OCI-LY7 (cell line): ENCODE results near the gene FEM1A. TPM values are rescaled to one million over a fixed set of nuclear protein-coding genes. Genes with fewer than 3 reads are reported as not detected.

Experiments used
- BruUV-seq: library from RNA; stranded (reverse); fragments of 400-500 nt; replicated peaks from 2 replicates; lab custom pipeline; 2021; lab: Mats Ljungman, UMichigan
- CTCF ChIA-PET: fragments of 300-600 bp; sonication (Branson Sonifier 250); formaldehyde crosslinking; loops from one replicate; lab custom pipeline; 2022; ENCODE audit warnings: antibody characterized with exemption; ENCODE audit not compliant: unreplicated experiment; lab: Charles Lee
- POLR2A ChIA-PET: fragments of 300-600 bp; sonication (Branson Sonifier 250); formaldehyde crosslinking; loops from one replicate; lab custom pipeline; 2022; ENCODE audit warnings: antibody characterized with exemption; lab: Charles Lee
- DNase-seq: peaks from one replicate; pipeline ENCODE4 v3.0.0-alpha.2; 2015; ENCODE audit warnings: low spot score
- H2AFZ ChIP-seq: fragments of 200-600 bp; sonication (generic), shearing (Covaris generic); 2 replicates; pipeline ENCODE4 v1.6.1; 2014; ENCODE audit warnings: mild to moderate bottlenecking, antibody characterized with exemption, low read length, moderate library complexity
- H3K27ac ChIP-seq: fragments of 200-600 bp; sonication (generic); 2 replicates; pipeline ENCODE4 v1.5.1; 2014; ENCODE audit warnings: mixed run types, low read depth, mild to moderate bottlenecking, moderate library complexity, low read length, inconsistent platforms; ENCODE audit not compliant: poor library complexity, severe bottlenecking
- H3K36me3 ChIP-seq: fragments of 200-600 bp; sonication (generic); 2 replicates; pipeline ENCODE4 v1.6.1; 2014; ENCODE audit warnings: mild to moderate bottlenecking, antibody characterized with exemption, low read length, moderate library complexity, mixed read lengths; ENCODE audit not compliant: insufficient read depth
- H3K4me1 ChIP-seq: fragments of 200-600 bp; sonication (generic); 2 replicates; pipeline ENCODE4 v1.5.1; 2014; ENCODE audit warnings: mild to moderate bottlenecking, low read length; ENCODE audit not compliant: insufficient read depth, poor library complexity, severe bottlenecking
- H3K4me2 ChIP-seq: fragments of 200-600 bp; sonication (generic); 2 replicates; pipeline ENCODE4 v1.6.1; 2014; ENCODE audit warnings: mild to moderate bottlenecking, low read length
- H3K4me3 ChIP-seq: fragments of 200-600 bp; sonication (generic); 2 replicates; pipeline ENCODE4 v1.5.1; 2014; ENCODE audit warnings: mild to moderate bottlenecking, low read depth, low read length; ENCODE audit not compliant: poor library complexity, severe bottlenecking
- H3K79me2 ChIP-seq: fragments of 200-600 bp; sonication (generic); 2 replicates; pipeline ENCODE4 v1.6.1; 2016; ENCODE audit warnings: low read depth, mild to moderate bottlenecking, low read length, moderate library complexity, mixed read lengths; ENCODE audit not compliant: insufficient read depth
- H3K9me2 ChIP-seq: fragments of 200-600 bp; sonication (generic); 2 replicates; pipeline ENCODE4 v1.6.1; 2016; ENCODE audit warnings: mild to moderate bottlenecking, low read length, mixed read lengths; ENCODE audit not compliant: insufficient read depth
- H3K9me3 ChIP-seq: fragments of 200-600 bp; sonication (generic); 2 replicates; pipeline ENCODE4 v1.6.1; 2014; ENCODE audit warnings: mild to moderate bottlenecking, mixed run types, low read length, mixed read lengths
- H4K20me1 ChIP-seq: fragments of 200-600 bp; sonication (generic); 2 replicates; pipeline ENCODE4 v1.6.1; 2014; ENCODE audit warnings: mild to moderate bottlenecking, antibody characterized with exemption, low read length, moderate library complexity, mixed read lengths; ENCODE audit not compliant: insufficient read depth
- EZH2phosphoT487 ChIP-seq: fragments of 200-600 bp; sonication (generic); IDR thresholded peaks from 2 replicates; pipeline ENCODE4 v1.6.1; 2018; ENCODE audit warnings: low read depth, borderline replicate concordance, mild to moderate bottlenecking, mixed run types, antibody characterized with exemption, low read length, moderate library complexity, mixed read lengths
- intact Hi-C: fragments of 100-400 bp; cut with micrococcal nuclease; formaldehyde crosslinking; loops from one replicate; pipeline ENCODE4 v1.10.0; 2022; ENCODE audit not compliant: unreplicated experiment
- total RNA-seq, 2 experiments: library from RNA; depleted of rRNA in 1 of 2; stranded (reverse); fragments of >200 nt in 1 of 2; shearing (Covaris generic) in 1 of 2; gene quantifications; 2 replicates each; pipeline ENCODE4 v1.2.3, GENCODE V29; 2014 to 2022
- TF ChIP-seq, protein P1 (sequence below): fragments of 200-600 bp; sonication (generic); conservative IDR thresholded peaks from 2 replicates; pipeline ENCODE4 v1.5.1; 2014; ENCODE audit warnings: mild to moderate bottlenecking, antibody characterized with exemption, low read length, moderate library complexity, mixed read lengths

FEM1A gene
- total RNA-seq, 2 experiments from 2014 or later, result 15.8 to 17.5 TPM

DNA sequence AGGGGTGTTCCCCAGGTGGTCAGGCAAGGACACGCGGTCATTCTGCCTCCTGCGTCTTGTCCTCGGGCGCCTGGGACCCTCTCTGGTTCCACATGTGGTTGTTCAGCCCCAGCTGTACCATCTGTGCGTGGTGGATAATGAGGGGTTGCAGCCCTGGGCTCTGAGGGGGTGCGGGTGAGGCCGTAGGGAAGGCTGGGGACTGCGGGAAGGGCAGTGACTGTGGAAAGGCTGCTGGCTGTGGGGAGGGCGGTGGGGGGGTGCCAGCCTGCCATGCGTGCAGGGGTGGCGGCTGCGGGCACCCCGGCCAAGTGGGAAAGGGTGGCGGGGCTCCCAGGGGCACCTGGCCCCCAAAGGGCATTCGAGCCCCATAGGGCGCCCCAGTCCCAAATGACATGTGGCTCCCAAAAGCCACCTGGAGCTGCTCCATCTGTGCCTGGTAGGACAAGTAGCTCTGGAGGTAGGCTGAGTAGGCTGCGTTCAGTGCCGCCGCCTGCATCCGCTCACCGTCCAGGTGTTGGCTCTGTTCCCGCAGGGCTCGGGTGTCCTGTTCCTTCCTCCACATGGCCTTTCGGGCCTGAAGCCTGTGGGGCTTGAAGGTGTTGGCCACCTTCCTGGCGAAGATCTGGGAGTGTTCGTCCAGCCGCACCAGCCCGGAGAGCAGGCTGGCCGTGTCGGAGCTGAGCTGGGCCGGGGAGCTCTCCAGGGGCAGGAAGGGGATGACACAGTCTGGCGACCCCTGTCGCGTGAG is 24.8 kb downstream of the FEM1A start:
- H3K9me2 ChIP-seq, result no peaks in the 10 kb centered on the region
- intact Hi-C loops, result no loop called here
- ChIA-PET CTCF (no interaction called here), POLR2A (no interaction called here)
- H3K36me3 ChIP-seq, result peaks cover 58% of the 10 kb centered on the region
- DNase-seq, result no peak
- peaks cover 8% of the 10 kb centered on the region; the same call in 1 of the 2 replicates for H3K79me2 ChIP-seq
- BruUV-seq, result TSS peak; percentile 58
- H3K9me3 ChIP-seq, result no peaks in the 10 kb centered on the region
- H3K4me1 ChIP-seq, result peaks cover 18% of the 10 kb centered on the region
- H2AFZ ChIP-seq, result peak overlapping the region; percentile 42; the same call in 1 of the 2 replicates
- no peak overlapping the region for H3K4me3 ChIP-seq
- H3K27ac ChIP-seq, result no peak overlapping the region
- H3K4me2 ChIP-seq, result peak overlapping the region; percentile 6; the same call in 1 of the 2 replicates
- TF ChIP-seq, protein P1, sequence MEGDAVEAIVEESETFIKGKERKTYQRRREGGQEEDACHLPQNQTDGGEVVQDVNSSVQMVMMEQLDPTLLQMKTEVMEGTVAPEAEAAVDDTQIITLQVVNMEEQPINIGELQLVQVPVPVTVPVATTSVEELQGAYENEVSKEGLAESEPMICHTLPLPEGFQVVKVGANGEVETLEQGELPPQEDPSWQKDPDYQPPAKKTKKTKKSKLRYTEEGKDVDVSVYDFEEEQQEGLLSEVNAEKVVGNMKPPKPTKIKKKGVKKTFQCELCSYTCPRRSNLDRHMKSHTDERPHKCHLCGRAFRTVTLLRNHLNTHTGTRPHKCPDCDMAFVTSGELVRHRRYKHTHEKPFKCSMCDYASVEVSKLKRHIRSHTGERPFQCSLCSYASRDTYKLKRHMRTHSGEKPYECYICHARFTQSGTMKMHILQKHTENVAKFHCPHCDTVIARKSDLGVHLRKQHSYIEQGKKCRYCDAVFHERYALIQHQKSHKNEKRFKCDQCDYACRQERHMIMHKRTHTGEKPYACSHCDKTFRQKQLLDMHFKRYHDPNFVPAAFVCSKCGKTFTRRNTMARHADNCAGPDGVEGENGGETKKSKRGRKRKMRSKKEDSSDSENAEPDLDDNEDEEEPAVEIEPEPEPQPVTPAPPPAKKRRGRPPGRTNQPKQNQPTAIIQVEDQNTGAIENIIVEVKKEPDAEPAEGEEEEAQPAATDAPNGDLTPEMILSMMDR, result no peak
- TF ChIP-seq EZH2phosphoT487, result no peak
- no peaks in the 10 kb centered on the region for H4K20me1 ChIP-seq

DNA sequence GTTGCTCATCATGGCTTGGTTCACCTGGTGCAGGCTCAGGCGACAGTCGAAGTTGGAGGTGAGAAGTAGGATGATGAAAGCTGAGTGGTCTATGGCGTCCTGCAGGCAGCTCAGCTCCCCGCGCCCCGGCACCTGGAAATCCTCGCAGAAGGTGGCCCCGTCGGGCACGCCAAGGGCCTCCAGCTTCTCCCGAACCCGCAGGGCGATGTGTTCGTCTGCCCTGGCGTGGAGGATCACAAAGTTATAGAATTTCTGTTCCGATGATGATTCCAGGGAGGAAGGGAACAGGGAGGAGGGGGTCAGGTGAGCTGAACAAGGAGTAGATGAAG is 25.4 kb downstream of the FEM1A start:
- H3K4me3 ChIP-seq, result no peak overlapping the region
- intact Hi-C loops, result no loop called here
- POLR2A ChIA-PET, result no interaction called here

More for the DNA sequence above, 25.4 kb downstream of the FEM1A start:
- H3K9me2 ChIP-seq, result no peaks in the 10 kb centered on the region
- H3K79me2 ChIP-seq, result peaks cover 10% of the 10 kb centered on the region; the same call in 1 of the 2 replicates
- no peak overlapping the region for H3K27ac ChIP-seq
- CTCF ChIA-PET, result no interaction called here
- H3K36me3 ChIP-seq, result peaks cover 59% of the 10 kb centered on the region
- H3K4me2 ChIP-seq, result no peak overlapping the region
- no peak overlapping the region for H2AFZ ChIP-seq
- BruUV-seq, result no TSS peak
- TF ChIP-seq EZH2phosphoT487, result no peak
- TF ChIP-seq, protein P1, result no peak
- DNase-seq, result no peak
- H4K20me1 ChIP-seq, result no peaks in the 10 kb centered on the region
- H3K9me3 ChIP-seq, result no peaks in the 10 kb centered on the region
- H3K4me1 ChIP-seq, result peaks cover 15% of the 10 kb centered on the region
